Measurements from ENCODE around the gene ZFP91. TPM values are rescaled to one million over a fixed set of nuclear protein-coding genes. Genes with fewer than 3 reads are reported as not detected.

Gene ZFP91
- total and polyA plus RNA-seq, 2 of the 13 experiments (the other 11 are each of a cell fraction or from before 2014, with no cell fraction given), result 13.5 to 38.6 TPM

DNA sequence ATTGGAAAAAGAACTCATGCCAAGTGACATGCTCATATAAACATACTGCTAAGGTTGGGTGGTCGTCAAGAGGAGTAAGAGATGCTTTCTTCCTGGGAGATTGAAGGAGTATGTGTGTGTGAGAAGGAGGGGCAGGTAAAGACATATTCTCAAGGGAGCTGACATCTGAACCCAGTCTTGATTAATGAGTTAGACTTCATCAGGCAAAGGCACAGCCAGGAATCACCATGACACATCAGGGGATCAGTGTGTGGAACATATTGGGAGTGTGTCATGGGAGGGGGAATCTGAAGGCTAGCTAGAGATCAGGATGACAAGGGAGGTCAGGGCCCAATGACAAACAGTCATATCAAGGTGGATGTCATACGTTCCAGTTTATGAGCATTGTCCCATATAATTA lies 58.5 kb downstream of the ZFP91 start:
- no peak overlapping the region for H3K9ac ChIP-seq (ENCODE audit: insufficient read depth, low read depth, low read length)
- H3K4me3 ChIP-seq (replicated peaks in 1 of 3; ENCODE audit: insufficient read depth in 1 of 3, low read depth in 2 of 3, low read length in 3 of 3), result no peak overlapping the region
- BruUV-seq (replicated peaks), result no TSS peak
- no peaks in the 10 kb centered on the region for H3K4me1 ChIP-seq (ENCODE audit: insufficient read depth, low read length)
- H3K9me3 ChIP-seq (ENCODE audit: low read length), result no peaks in the 10 kb centered on the region
- TF ChIP-seq KAT7 (CRISPR knock-in tag; IDR thresholded peaks at IDR 0.05; ENCODE audit: borderline replicate concordance) (no peak), CBX2 (IDR thresholded peaks at IDR 0.05; ENCODE audit: low read depth, low read length) (no peak), CBX2 (CRISPR knock-in tag; IDR thresholded peaks at IDR 0.05; ENCODE audit: low read depth) (no peak), ZNF772 (CRISPR knock-in tag; IDR thresholded peaks at IDR 0.05) (no peak), PRMT3 (CRISPR knock-in tag; IDR thresholded peaks at IDR 0.05; ENCODE audit: borderline replicate concordance, low read depth) (no peak), ZKSCAN8 (CRISPR knock-in tag; IDR thresholded peaks at IDR 0.05; ENCODE audit: borderline replicate concordance) (no peak)
- TF ChIP-seq, protein P1, sequence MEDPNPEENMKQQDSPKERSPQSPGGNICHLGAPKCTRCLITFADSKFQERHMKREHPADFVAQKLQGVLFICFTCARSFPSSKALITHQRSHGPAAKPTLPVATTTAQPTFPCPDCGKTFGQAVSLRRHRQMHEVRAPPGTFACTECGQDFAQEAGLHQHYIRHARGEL (CRISPR knock-in tag; IDR thresholded peaks at IDR 0.05), result no peak
- TF ChIP-seq, protein P2, sequence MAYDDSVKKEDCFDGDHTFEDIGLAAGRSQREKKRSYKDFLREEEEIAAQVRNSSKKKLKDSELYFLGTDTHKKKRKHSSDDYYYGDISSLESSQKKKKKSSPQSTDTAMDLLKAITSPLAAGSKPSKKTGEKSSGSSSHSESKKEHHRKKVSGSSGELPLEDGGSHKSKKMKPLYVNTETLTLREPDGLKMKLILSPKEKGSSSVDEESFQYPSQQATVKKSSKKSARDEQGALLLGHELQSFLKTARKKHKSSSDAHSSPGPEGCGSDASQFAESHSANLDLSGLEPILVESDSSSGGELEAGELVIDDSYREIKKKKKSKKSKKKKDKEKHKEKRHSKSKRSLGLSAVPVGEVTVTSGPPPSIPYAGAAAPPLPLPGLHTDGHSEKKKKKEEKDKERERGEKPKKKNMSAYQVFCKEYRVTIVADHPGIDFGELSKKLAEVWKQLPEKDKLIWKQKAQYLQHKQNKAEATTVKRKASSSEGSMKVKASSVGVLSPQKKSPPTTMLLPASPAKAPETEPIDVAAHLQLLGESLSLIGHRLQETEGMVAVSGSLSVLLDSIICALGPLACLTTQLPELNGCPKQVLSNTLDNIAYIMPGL (CRISPR knock-in tag; IDR thresholded peaks at IDR 0.05; ENCODE audit: borderline replicate concordance in 1 of 2, low read depth in 1 of 2), result no peak
- in situ Hi-C loops (cut with HindIII; ENCODE audit: extremely low pct_ligation_motif_present, low pct_unique_long_range_greater_than_20kb) (no loop called here), intact Hi-C loops (cut with micrococcal nuclease; ENCODE audit: unreplicated experiment) (no loop called here)
- WGBS (ENCODE audit: low lambda C conversion rate), result 4% methylated on average over 2 of the region's 2 CpGs
- H3K4me2 ChIP-seq (ENCODE audit: low read depth, low read length), result no peak overlapping the region
- no peak for DNase-seq (ENCODE audit: low spot score)
- no peak for ATAC-seq
- CTCF ChIA-PET (ENCODE audit: low intra/inter-chr PET ratio, low total read pairs), result no interaction called here
- H4K20me1 ChIP-seq (ENCODE audit: insufficient read depth, low read length), result no peaks in the 10 kb centered on the region
- no peaks in the 10 kb centered on the region for H3K36me3 ChIP-seq (replicated peaks in 1 of 2; ENCODE audit: control insufficient read depth in 1 of 2, insufficient read depth in 2 of 2, low read length in 2 of 2)
- POLR2A ChIA-PET, result no interaction called here
- no peak for FAIRE-seq
- H3K27ac ChIP-seq (ENCODE audit: extremely low read length, insufficient read depth, low read length), result no peak overlapping the region
- no peaks in the 10 kb centered on the region for H3K79me2 ChIP-seq (ENCODE audit: insufficient read depth, low read length)
- no peak overlapping the region for H2AFZ ChIP-seq (ENCODE audit: low read length)
- no peaks in the 10 kb centered on the region for H3K27me3 ChIP-seq (ENCODE audit: control insufficient read depth in 1 of 2, insufficient read depth in 2 of 2, low read length in 2 of 2)
